HEK293T (cell line): ENCODE data around the gene CWH43.

Experiments used
- ARNT ChIP-seq: fragments of 450-650 bp; IDR thresholded peaks from 2 replicates; pipeline ENCODE4 v1.6.1; 2017; ENCODE audit warnings: mild to moderate bottlenecking
- BHLHE40 ChIP-seq: fragments of 450-650 bp; IDR thresholded peaks from 2 replicates; pipeline ENCODE4 v1.6.1; 2016; ENCODE audit warnings: mild to moderate bottlenecking, moderate library complexity, borderline replicate concordance
- CTBP1 ChIP-seq: fragments of 450-650 bp; IDR thresholded peaks from 2 replicates; pipeline ENCODE4 v1.6.1; 2016; ENCODE audit warnings: borderline replicate concordance
- ELF4 ChIP-seq: fragments of 450-650 bp; IDR thresholded peaks from 2 replicates; pipeline ENCODE4 v1.6.1; 2017; ENCODE audit warnings: antibody characterized with exemption
- FOXA1 ChIP-seq: fragments of 450-650 bp; IDR thresholded peaks from 2 replicates; pipeline ENCODE4 v1.6.1; 2016; ENCODE audit warnings: mild to moderate bottlenecking
- FOXK2 ChIP-seq: fragments of 450-650 bp; IDR thresholded peaks from 2 replicates; pipeline ENCODE4 v1.6.1; 2016; ENCODE audit warnings: mild to moderate bottlenecking
- FOXM1 ChIP-seq: fragments of 450-650 bp; IDR thresholded peaks from 2 replicates; pipeline ENCODE4 v1.6.1; 2017; ENCODE audit warnings: mild to moderate bottlenecking, borderline replicate concordance
- HDGF ChIP-seq: fragments of 450-650 bp; IDR thresholded peaks from 2 replicates; pipeline ENCODE4 v1.6.1; 2017; ENCODE audit warnings: antibody characterized with exemption, borderline replicate concordance
- NFRKB ChIP-seq: fragments of 450-650 bp; IDR thresholded peaks from 2 replicates; pipeline ENCODE4 v1.6.1; 2016; ENCODE audit warnings: mild to moderate bottlenecking, moderate library complexity
- SP1 ChIP-seq: fragments of 450-650 bp; IDR thresholded peaks from 2 replicates; pipeline ENCODE4 v1.6.1; 2017
- SUZ12 ChIP-seq: fragments of 450-650 bp; IDR thresholded peaks from 2 replicates; pipeline ENCODE4 v1.6.1; 2016; ENCODE audit warnings: mild to moderate bottlenecking
- TF ChIP-seq, protein P1 (sequence below): fragments of 450-650 bp; IDR thresholded peaks from 2 replicates; pipeline ENCODE4 v1.6.1; 2016

DNA sequence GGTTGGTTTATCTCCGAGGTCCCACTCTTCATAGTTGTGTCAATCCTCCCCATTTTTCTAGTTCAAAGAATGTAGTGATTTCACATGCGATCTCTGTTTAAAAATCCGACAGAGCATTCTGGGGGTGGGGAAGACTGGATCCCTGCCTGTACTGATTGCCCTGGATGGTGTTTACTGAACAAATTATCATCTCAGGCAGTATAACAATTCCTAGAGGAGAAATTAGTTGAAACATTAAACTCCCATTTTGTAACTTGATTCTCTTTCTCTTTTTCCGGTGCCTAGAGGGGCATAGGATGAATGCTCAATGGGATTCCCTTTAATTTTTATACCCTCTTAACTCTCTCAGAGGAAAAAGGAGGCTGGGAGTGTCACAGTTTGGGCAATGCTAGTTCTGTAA lies 10.0 kb upstream of the CWH43 start:
- no peak for TF ChIP-seq FOXK2
- TF ChIP-seq, protein P1, sequence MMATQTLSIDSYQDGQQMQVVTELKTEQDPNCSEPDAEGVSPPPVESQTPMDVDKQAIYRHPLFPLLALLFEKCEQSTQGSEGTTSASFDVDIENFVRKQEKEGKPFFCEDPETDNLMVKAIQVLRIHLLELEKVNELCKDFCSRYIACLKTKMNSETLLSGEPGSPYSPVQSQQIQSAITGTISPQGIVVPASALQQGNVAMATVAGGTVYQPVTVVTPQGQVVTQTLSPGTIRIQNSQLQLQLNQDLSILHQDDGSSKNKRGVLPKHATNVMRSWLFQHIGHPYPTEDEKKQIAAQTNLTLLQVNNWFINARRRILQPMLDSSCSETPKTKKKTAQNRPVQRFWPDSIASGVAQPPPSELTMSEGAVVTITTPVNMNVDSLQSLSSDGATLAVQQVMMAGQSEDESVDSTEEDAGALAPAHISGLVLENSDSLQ = no peak
- TF ChIP-seq CTBP1 = no peak
- TF ChIP-seq HDGF = no peak
- no peak for TF ChIP-seq FOXM1
- no peak for TF ChIP-seq SUZ12
- no peak for TF ChIP-seq BHLHE40
- no peak for TF ChIP-seq NFRKB
- TF ChIP-seq SP1 = no peak
- TF ChIP-seq ELF4 = no peak
- no peak for TF ChIP-seq ARNT
- TF ChIP-seq FOXA1 = no peak
